ENCODE results near the gene UBE2A. TPM values are rescaled to one million over a fixed set of nuclear protein-coding genes. Genes with fewer than 3 reads are reported as not detected.

UBE2A gene
- total and polyA plus RNA-seq, 2 donors from 2014 or later = 50.5 to 51.3 TPM

- H3K4me3 ChIP-seq (ENCODE audit: low read length in 3 of 3) = no peak overlapping the region
- H3K27ac ChIP-seq (ENCODE audit: low read depth in 2 of 2, low read length in 2 of 2) = no peak overlapping the region
- H3K9me3 ChIP-seq (ENCODE audit: control insufficient read depth in 2 of 3, insufficient read depth in 1 of 3, low read length in 3 of 3) = no peaks in the 10 kb centered on the region
- H3K9ac ChIP-seq (ENCODE audit: low read length in 3 of 3) = no peak overlapping the region
- intact Hi-C loops (cut with DNase I) = no loop called here
- no peaks in the 10 kb centered on the region for H3K27me3 ChIP-seq (ENCODE audit: control insufficient read depth, insufficient read depth, low read length)
- H3K4me1 ChIP-seq (ENCODE audit: control insufficient read depth in 2 of 3, insufficient read depth in 2 of 3, low read depth in 1 of 3, low read length in 3 of 3) = no peaks in the 10 kb centered on the region
- no peak for DNase-seq
- no peak for TF ChIP-seq CTCF (IDR thresholded peaks at IDR 0.05; ENCODE audit: borderline replicate concordance, extremely low read depth, insufficient read depth)
- FAIRE-seq = no peak
- H3K36me3 ChIP-seq (ENCODE audit: control insufficient read depth in 2 of 3, insufficient read depth in 3 of 3, low read length in 3 of 3) = no peaks in the 10 kb centered on the region
Observed at GRCh38 chrX:119579414-119579813, 5.1 kb downstream of the UBE2A start.

- H3K9ac ChIP-seq (ENCODE audit: low read length in 3 of 3) = no peak overlapping the region
- FAIRE-seq (no peak), DNase-seq (no peak)
- H3K4me3 ChIP-seq (ENCODE audit: low read length in 3 of 3) = no peak overlapping the region
- H3K9me3 ChIP-seq (ENCODE audit: control insufficient read depth in 2 of 3, insufficient read depth in 1 of 3, low read length in 3 of 3) = no peaks in the 10 kb centered on the region
- H3K27me3 ChIP-seq (ENCODE audit: control insufficient read depth, insufficient read depth, low read length) = no peaks in the 10 kb centered on the region
- intact Hi-C loops (cut with DNase I) = no loop called here
- H3K27ac ChIP-seq (ENCODE audit: low read depth in 2 of 2, low read length in 2 of 2) = no peak overlapping the region
- no peaks in the 10 kb centered on the region for H3K36me3 ChIP-seq (ENCODE audit: control insufficient read depth in 2 of 3, insufficient read depth in 3 of 3, low read length in 3 of 3)
- H3K4me1 ChIP-seq (ENCODE audit: control insufficient read depth in 2 of 3, insufficient read depth in 2 of 3, low read depth in 1 of 3, low read length in 3 of 3) = no peaks in the 10 kb centered on the region
- TF ChIP-seq CTCF (IDR thresholded peaks at IDR 0.05; ENCODE audit: borderline replicate concordance, extremely low read depth, insufficient read depth) = no peak
Observed at GRCh38 chrX:119583431-119584059, 9.2 kb downstream of the UBE2A start.

GRCh38 chrX:119589810-119590209 lies 15.4 kb downstream of the UBE2A start:
- TF ChIP-seq CTCF (IDR thresholded peaks at IDR 0.05; ENCODE audit: borderline replicate concordance, extremely low read depth, insufficient read depth) = no peak
- Histone ChIP-seq H3K27me3 (ENCODE audit: control insufficient read depth, insufficient read depth, low read length) (no peaks in the 10 kb centered on the region), H3K36me3 (ENCODE audit: control insufficient read depth in 2 of 3, insufficient read depth in 3 of 3, low read length in 3 of 3) (peaks cover 0 to 4% (median 0%) of the 10 kb centered on the region in 3 donors), H3K9ac (ENCODE audit: low read length in 3 of 3) (no peak overlapping the region), H3K9me3 (ENCODE audit: control insufficient read depth in 2 of 3, insufficient read depth in 1 of 3, low read length in 3 of 3) (no peaks in the 10 kb centered on the region), H3K27ac (ENCODE audit: low read depth in 2 of 2, low read length in 2 of 2) (no peak overlapping the region), H3K4me1 (ENCODE audit: control insufficient read depth in 2 of 3, insufficient read depth in 2 of 3, low read depth in 1 of 3, low read length in 3 of 3) (no peaks in the 10 kb centered on the region), H3K4me3 (ENCODE audit: low read length in 3 of 3) (no peak overlapping the region)
- DNase-seq = no peak
- no peak for FAIRE-seq
- intact Hi-C loops (cut with DNase I) = no loop called here
